ENCODE data around the gene ARID3B. TPM values are rescaled to one million over a fixed set of nuclear protein-coding genes. Genes with fewer than 3 reads are reported as not detected.
A peak's percentile ranks its signal among the peaks of the same experiment; 100 is the strongest.

Gene ARID3B
- total and polyA plus RNA-seq, 2 experiments from 2014 or later, result 13.2 to 19.8 TPM

GRCh38 chr15:74609938-74610301 lies 68.9 kb downstream of the ARID3B start:
- no peaks in the 10 kb centered on the region for H3K9me3 ChIP-seq (ENCODE audit: low read depth)
- no peaks in the 10 kb centered on the region for H3K4me1 ChIP-seq (ENCODE audit: insufficient read depth)
- H2AFZ ChIP-seq, result no peak overlapping the region
- no peaks in the 10 kb centered on the region for H3K79me2 ChIP-seq
- no peaks in the 10 kb centered on the region for H3K9me2 ChIP-seq (replicated peaks; ENCODE audit: insufficient read depth)
- no peak overlapping the region for H3K4me3 ChIP-seq
- TF ChIP-seq EZH2phosphoT487 (IDR thresholded peaks at IDR 0.05; ENCODE audit: low read depth, severe bottlenecking, unreplicated experiment), result no peak
- TF ChIP-seq EZH2 (IDR thresholded peaks at IDR 0.05; ENCODE audit: borderline replicate concordance), result no peak
- TF ChIP-seq CTCF (IDR thresholded peaks at IDR 0.05; ENCODE audit: poor library complexity), result no peak
- no peaks in the 10 kb centered on the region for H3K36me3 ChIP-seq (replicated peaks; ENCODE audit: insufficient read depth, low read depth)
- H3K4me2 ChIP-seq, result no peak overlapping the region
- WGBS (ENCODE audit: low lambda C conversion rate, missing lambda C conversion rate), result 87% methylated on average over 3 of the region's 3 CpGs
- peak; percentile 32 for DNase-seq (ENCODE audit: low spot score)
- no peaks in the 10 kb centered on the region for H4K20me1 ChIP-seq (ENCODE audit: insufficient read depth, poor library complexity, severe bottlenecking)
- H3K27ac ChIP-seq, result no peak overlapping the region
- H3K27me3 ChIP-seq, result no peaks in the 10 kb centered on the region

- Histone ChIP-seq H3K27me3 (no peaks in the 10 kb centered on the region), H3K4me3 (no peak overlapping the region), H3K4me1 (ENCODE audit: insufficient read depth) (no peaks in the 10 kb centered on the region), H3K4me2 (no peak overlapping the region), H3K79me2 (no peaks in the 10 kb centered on the region), H3K9me3 (ENCODE audit: low read depth) (no peaks in the 10 kb centered on the region), H3K36me3 (replicated peaks; ENCODE audit: insufficient read depth, low read depth) (no peaks in the 10 kb centered on the region), H3K27ac (no peak overlapping the region), H3K9me2 (replicated peaks; ENCODE audit: insufficient read depth) (no peaks in the 10 kb centered on the region), H2AFZ (no peak overlapping the region), H4K20me1 (ENCODE audit: insufficient read depth, poor library complexity, severe bottlenecking) (no peaks in the 10 kb centered on the region)
- 42% methylated on average over 7 of the region's 7 CpGs for WGBS (ENCODE audit: low lambda C conversion rate, missing lambda C conversion rate)
- DNase-seq (ENCODE audit: low spot score), result peak; percentile 38
- TF ChIP-seq EZH2 (IDR thresholded peaks at IDR 0.05; ENCODE audit: borderline replicate concordance) (no peak), EZH2phosphoT487 (IDR thresholded peaks at IDR 0.05; ENCODE audit: low read depth, severe bottlenecking, unreplicated experiment) (no peak), CTCF (IDR thresholded peaks at IDR 0.05; ENCODE audit: poor library complexity) (no peak)
Observed at GRCh38 chr15:74610302-74610951, 69.4 kb downstream of the ARID3B start.

GRCh38 chr15:74611341-74611740 lies 70.3 kb downstream of the ARID3B start:
- Histone ChIP-seq H2AFZ (no peak overlapping the region), H4K20me1 (ENCODE audit: insufficient read depth, poor library complexity, severe bottlenecking) (no peaks in the 10 kb centered on the region), H3K4me1 (ENCODE audit: insufficient read depth) (no peaks in the 10 kb centered on the region), H3K79me2 (peaks cover 6% of the 10 kb centered on the region), H3K27me3 (no peaks in the 10 kb centered on the region), H3K36me3 (replicated peaks; ENCODE audit: insufficient read depth, low read depth) (no peaks in the 10 kb centered on the region), H3K27ac (no peak overlapping the region), H3K9me2 (replicated peaks; ENCODE audit: insufficient read depth) (no peaks in the 10 kb centered on the region), H3K4me3 (no peak overlapping the region), H3K9me3 (ENCODE audit: low read depth) (no peaks in the 10 kb centered on the region), H3K4me2 (no peak overlapping the region)
- DNase-seq (ENCODE audit: low spot score), result no peak
- WGBS (ENCODE audit: low lambda C conversion rate, missing lambda C conversion rate), result 95% methylated on average over 10 of the region's 11 CpGs
- no peak for TF ChIP-seq EZH2phosphoT487 (IDR thresholded peaks at IDR 0.05; ENCODE audit: low read depth, severe bottlenecking, unreplicated experiment)
- TF ChIP-seq EZH2 (IDR thresholded peaks at IDR 0.05; ENCODE audit: borderline replicate concordance), result no peak
- TF ChIP-seq CTCF (IDR thresholded peaks at IDR 0.05; ENCODE audit: poor library complexity), result no peak
